Ishikawa (cell line): ENCODE results near the gene C17orf107.

Source experiments
- CEBPB ChIP-seq: IDR thresholded peaks from 2 replicates; pipeline ENCODE4 v1.6.1; 2012
- CREB1 ChIP-seq: IDR thresholded peaks from 2 replicates; pipeline ENCODE4 v1.6.1; 2012; ENCODE audit warnings: low read depth
- EGR1 ChIP-seq: IDR thresholded peaks from 2 replicates; pipeline ENCODE4 v1.6.1; 2012
- EP300 ChIP-seq: IDR thresholded peaks from 2 replicates; pipeline ENCODE4 v1.6.1; 2012; ENCODE audit warnings: borderline replicate concordance
- FOXM1 ChIP-seq: IDR thresholded peaks from 2 replicates; pipeline ENCODE4 v1.6.1; 2012; ENCODE audit warnings: low read depth, borderline replicate concordance
- MAX ChIP-seq: IDR thresholded peaks from 2 replicates; pipeline ENCODE4 v1.6.1; 2012
- NFIC ChIP-seq: IDR thresholded peaks from 2 replicates; pipeline ENCODE4 v1.6.1; 2012
- RAD21 ChIP-seq: IDR thresholded peaks from 2 replicates; pipeline ENCODE4 v1.6.1; 2012; ENCODE audit warnings: low read depth
- REST ChIP-seq: IDR thresholded peaks from 2 replicates; pipeline ENCODE4 v1.6.1; 2012; ENCODE audit warnings: low read depth, mild to moderate bottlenecking
- TAF1 ChIP-seq: IDR thresholded peaks from 2 replicates; pipeline ENCODE4 v1.6.1; 2012; ENCODE audit warnings: low read depth, mild to moderate bottlenecking
- TCF12 ChIP-seq: IDR thresholded peaks from 2 replicates; pipeline ENCODE4 v1.6.1; 2012; ENCODE audit warnings: low read depth
- TEAD4 ChIP-seq: IDR thresholded peaks from 2 replicates; pipeline ENCODE4 v1.6.1; 2012
- USF1 ChIP-seq: IDR thresholded peaks from 2 replicates; pipeline ENCODE4 v1.6.1; 2012
- YY1 ChIP-seq: IDR thresholded peaks from 2 replicates; pipeline ENCODE4 v1.6.1; 2012; ENCODE audit warnings: low read depth
- ZBTB7A ChIP-seq: IDR thresholded peaks from 2 replicates; pipeline ENCODE4 v1.6.1; 2012; ENCODE audit warnings: low read depth

Gene C17orf107

GRCh38 chr17:4858068-4858881 is 41.1 kb upstream of the C17orf107 start:
- TF ChIP-seq TAF1 (no peak), RAD21 (no peak), MAX (no peak), ZBTB7A (no peak), CEBPB (no peak), TEAD4 (no peak), CREB1 (no peak), NFIC (no peak), USF1 (no peak), EP300 (no peak), TCF12 (no peak), YY1 (no peak), REST (no peak), EGR1 (no peak), FOXM1 (no peak)

- no peak for TF ChIP-seq YY1
- TF ChIP-seq TEAD4 = no peak
- no peak for TF ChIP-seq REST
- no peak for TF ChIP-seq ZBTB7A
- TF ChIP-seq EGR1 = no peak
Observed at GRCh38 chr17:4858882-4859260, 40.5 kb upstream of the C17orf107 start.

GRCh38 chr17:4859816-4860625 is 39.3 kb upstream of the C17orf107 start:
- no peak for TF ChIP-seq YY1
- TF ChIP-seq TAF1 = no peak
- no peak for TF ChIP-seq TEAD4
- no peak for TF ChIP-seq FOXM1
- no peak for TF ChIP-seq EP300
- no peak for TF ChIP-seq EGR1
- TF ChIP-seq CEBPB = no peak
- TF ChIP-seq ZBTB7A = no peak
- TF ChIP-seq REST = no peak
- no peak for TF ChIP-seq MAX
- TF ChIP-seq TCF12 = no peak
- no peak for TF ChIP-seq USF1
- no peak for TF ChIP-seq CREB1
- TF ChIP-seq RAD21 = no peak
- no peak for TF ChIP-seq NFIC

- TF ChIP-seq TAF1 (no peak), ZBTB7A (no peak), CEBPB (no peak), REST (no peak), FOXM1 (no peak), TEAD4 (no peak), MAX (no peak)
Observed at GRCh38 chr17:4860651-4861050, 38.7 kb upstream of the C17orf107 start.
